ENCODE results near the gene NTNG1. TPM values are rescaled to one million over a fixed set of nuclear protein-coding genes. Genes with fewer than 3 reads are reported as not detected.
A peak's percentile ranks its signal among the peaks of the same experiment; 100 is the strongest.

The NTNG1 gene
- total RNA-seq, 1 experiment from 2014 or later, result 2.3 TPM

GRCh38 chr1:107419003-107419402 lies 278.2 kb downstream of the NTNG1 start:
- Mint-ChIP-seq H3K27ac (no peak overlapping the region), H3K27me3 (ENCODE audit: low read depth) (no peaks in the 10 kb centered on the region), H3K4me1 (peaks cover 29% of the 10 kb centered on the region), H3K36me3 (no peaks in the 10 kb centered on the region), H3K4me3 (no peak overlapping the region), H3K9me3 (no peaks in the 10 kb centered on the region)
- no peak for TF ChIP-seq SMAD4 (CRISPR knock-in tag; IDR thresholded peaks at IDR 0.05)
- CTCF ChIA-PET, result no interaction called here
- DNase-seq (ENCODE audit: low spot score), result no peak
- POLR2A ChIA-PET, result no interaction called here
- ATAC-seq, result peak; percentile 67

- POLR2A ChIA-PET, result no interaction called here
- Mint-ChIP-seq H3K4me1 (peaks cover 32% of the 10 kb centered on the region), H3K4me3 (no peak overlapping the region), H3K27me3 (ENCODE audit: low read depth) (no peaks in the 10 kb centered on the region), H3K9me3 (peaks cover 16% of the 10 kb centered on the region), H3K36me3 (no peaks in the 10 kb centered on the region), H3K27ac (no peak overlapping the region)
- CTCF ChIA-PET, result no interaction called here
- DNase-seq (ENCODE audit: low spot score), result no peak
- TF ChIP-seq, protein P1, sequence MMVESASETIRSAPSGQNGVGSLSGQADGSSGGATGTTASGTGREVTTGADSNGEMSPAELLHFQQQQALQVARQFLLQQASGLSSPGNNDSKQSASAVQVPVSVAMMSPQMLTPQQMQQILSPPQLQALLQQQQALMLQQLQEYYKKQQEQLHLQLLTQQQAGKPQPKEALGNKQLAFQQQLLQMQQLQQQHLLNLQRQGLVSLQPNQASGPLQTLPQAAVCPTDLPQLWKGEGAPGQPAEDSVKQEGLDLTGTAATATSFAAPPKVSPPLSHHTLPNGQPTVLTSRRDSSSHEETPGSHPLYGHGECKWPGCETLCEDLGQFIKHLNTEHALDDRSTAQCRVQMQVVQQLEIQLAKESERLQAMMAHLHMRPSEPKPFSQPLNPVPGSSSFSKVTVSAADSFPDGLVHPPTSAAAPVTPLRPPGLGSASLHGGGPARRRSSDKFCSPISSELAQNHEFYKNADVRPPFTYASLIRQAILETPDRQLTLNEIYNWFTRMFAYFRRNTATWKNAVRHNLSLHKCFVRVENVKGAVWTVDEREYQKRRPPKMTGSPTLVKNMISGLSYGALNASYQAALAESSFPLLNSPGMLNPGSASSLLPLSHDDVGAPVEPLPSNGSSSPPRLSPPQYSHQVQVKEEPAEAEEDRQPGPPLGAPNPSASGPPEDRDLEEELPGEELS (CRISPR knock-in tag; IDR thresholded peaks at IDR 0.05), result no peak
- TF ChIP-seq, protein P2, sequence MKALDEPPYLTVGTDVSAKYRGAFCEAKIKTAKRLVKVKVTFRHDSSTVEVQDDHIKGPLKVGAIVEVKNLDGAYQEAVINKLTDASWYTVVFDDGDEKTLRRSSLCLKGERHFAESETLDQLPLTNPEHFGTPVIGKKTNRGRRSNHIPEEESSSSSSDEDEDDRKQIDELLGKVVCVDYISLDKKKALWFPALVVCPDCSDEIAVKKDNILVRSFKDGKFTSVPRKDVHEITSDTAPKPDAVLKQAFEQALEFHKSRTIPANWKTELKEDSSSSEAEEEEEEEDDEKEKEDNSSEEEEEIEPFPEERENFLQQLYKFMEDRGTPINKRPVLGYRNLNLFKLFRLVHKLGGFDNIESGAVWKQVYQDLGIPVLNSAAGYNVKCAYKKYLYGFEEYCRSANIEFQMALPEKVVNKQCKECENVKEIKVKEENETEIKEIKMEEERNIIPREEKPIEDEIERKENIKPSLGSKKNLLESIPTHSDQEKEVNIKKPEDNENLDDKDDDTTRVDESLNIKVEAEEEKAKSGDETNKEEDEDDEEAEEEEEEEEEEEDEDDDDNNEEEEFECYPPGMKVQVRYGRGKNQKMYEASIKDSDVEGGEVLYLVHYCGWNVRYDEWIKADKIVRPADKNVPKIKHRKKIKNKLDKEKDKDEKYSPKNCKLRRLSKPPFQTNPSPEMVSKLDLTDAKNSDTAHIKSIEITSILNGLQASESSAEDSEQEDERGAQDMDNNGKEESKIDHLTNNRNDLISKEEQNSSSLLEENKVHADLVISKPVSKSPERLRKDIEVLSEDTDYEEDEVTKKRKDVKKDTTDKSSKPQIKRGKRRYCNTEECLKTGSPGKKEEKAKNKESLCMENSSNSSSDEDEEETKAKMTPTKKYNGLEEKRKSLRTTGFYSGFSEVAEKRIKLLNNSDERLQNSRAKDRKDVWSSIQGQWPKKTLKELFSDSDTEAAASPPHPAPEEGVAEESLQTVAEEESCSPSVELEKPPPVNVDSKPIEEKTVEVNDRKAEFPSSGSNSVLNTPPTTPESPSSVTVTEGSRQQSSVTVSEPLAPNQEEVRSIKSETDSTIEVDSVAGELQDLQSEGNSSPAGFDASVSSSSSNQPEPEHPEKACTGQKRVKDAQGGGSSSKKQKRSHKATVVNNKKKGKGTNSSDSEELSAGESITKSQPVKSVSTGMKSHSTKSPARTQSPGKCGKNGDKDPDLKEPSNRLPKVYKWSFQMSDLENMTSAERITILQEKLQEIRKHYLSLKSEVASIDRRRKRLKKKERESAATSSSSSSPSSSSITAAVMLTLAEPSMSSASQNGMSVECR (CRISPR knock-in tag; IDR thresholded peaks at IDR 0.05; ENCODE audit: borderline replicate concordance), result no peak
- TF ChIP-seq NFATC4 (CRISPR knock-in tag; IDR thresholded peaks at IDR 0.05) (no peak), TCF7 (CRISPR knock-in tag; IDR thresholded peaks at IDR 0.05; ENCODE audit: low read depth) (no peak), SMAD4 (CRISPR knock-in tag; IDR thresholded peaks at IDR 0.05) (no peak), CDX4 (CRISPR knock-in tag; IDR thresholded peaks at IDR 0.05; ENCODE audit: borderline replicate concordance) (no peak), NR1H2 (CRISPR knock-in tag; IDR thresholded peaks at IDR 0.05) (no peak), ZNF263 (CRISPR knock-in tag; IDR thresholded peaks at IDR 0.05; ENCODE audit: low read depth) (no peak), ZNF416 (CRISPR knock-in tag; IDR thresholded peaks at IDR 0.05) (no peak), FOXP1 (CRISPR knock-in tag; IDR thresholded peaks at IDR 0.05; ENCODE audit: borderline replicate concordance) (no peak), RORB (CRISPR knock-in tag; IDR thresholded peaks at IDR 0.05) (no peak)
- TF ChIP-seq, protein P3, sequence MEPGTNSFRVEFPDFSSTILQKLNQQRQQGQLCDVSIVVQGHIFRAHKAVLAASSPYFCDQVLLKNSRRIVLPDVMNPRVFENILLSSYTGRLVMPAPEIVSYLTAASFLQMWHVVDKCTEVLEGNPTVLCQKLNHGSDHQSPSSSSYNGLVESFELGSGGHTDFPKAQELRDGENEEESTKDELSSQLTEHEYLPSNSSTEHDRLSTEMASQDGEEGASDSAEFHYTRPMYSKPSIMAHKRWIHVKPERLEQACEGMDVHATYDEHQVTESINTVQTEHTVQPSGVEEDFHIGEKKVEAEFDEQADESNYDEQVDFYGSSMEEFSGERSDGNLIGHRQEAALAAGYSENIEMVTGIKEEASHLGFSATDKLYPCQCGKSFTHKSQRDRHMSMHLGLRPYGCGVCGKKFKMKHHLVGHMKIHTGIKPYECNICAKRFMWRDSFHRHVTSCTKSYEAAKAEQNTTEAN (CRISPR knock-in tag; IDR thresholded peaks at IDR 0.05), result no peak
- TF ChIP-seq, protein P4, sequence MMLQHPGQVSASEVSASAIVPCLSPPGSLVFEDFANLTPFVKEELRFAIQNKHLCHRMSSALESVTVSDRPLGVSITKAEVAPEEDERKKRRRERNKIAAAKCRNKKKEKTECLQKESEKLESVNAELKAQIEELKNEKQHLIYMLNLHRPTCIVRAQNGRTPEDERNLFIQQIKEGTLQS (CRISPR knock-in tag; conservative IDR thresholded peaks at IDR 0.05), result no peak
- no peak for ATAC-seq
These were observed 282.1 kb downstream of the NTNG1 start for GRCh38 chr1:107422901-107423300.

Data from WTC11 (cell line).